Right cardiac atrium (tissue), 5 donors: ENCODE data around the gene LYVE1. TPM values are rescaled to one million over a fixed set of nuclear protein-coding genes. Genes with fewer than 3 reads are reported as not detected.

Experiments
- ATAC-seq, 2 donors: fragments of 200-7000 bp; cut with Tn5 transposase; one replicate each; pipeline versions ENCODE4 v1.8.0 to v1.9.1; 2020; ENCODE audit warnings: moderate library complexity in 2 of 2, mild to moderate bottlenecking in 1 of 2
- DNase-seq, 3 donors: peaks; one replicate each; pipeline ENCODE4 v3.0.0-alpha.2; 2020
- H3K27ac ChIP-seq: one replicate; pipeline ENCODE4 v1.5.1; 2013; ENCODE audit warnings: mild to moderate bottlenecking, low read length, control low read depth, moderate library complexity
- H3K27me3 ChIP-seq: one replicate; pipeline ENCODE4 v1.6.1; 2013; ENCODE audit not compliant: control insufficient read depth, insufficient read depth
- H3K4me1 ChIP-seq: one replicate; pipeline ENCODE4 v1.6.1; 2013; ENCODE audit warnings: low read length; ENCODE audit not compliant: control insufficient read depth, insufficient read depth
- H3K4me3 ChIP-seq: one replicate; pipeline ENCODE4 v1.5.1; 2013; ENCODE audit warnings: low read length, control low read depth
- H3K9me3 ChIP-seq: one replicate; pipeline ENCODE4 v1.6.1; 2013; ENCODE audit warnings: low read length; ENCODE audit not compliant: control insufficient read depth
- WGBS: extraction: QIAGEN DNeasy Blood & Tissue Kit; methylation state at CpG from one replicate; pipeline ENCODE4 v1.1.7; 2013; 5-methylcytosine and 5-hydroxymethylcytosine counted together
- intact Hi-C, 4 donors: fragments of 100-400 bp; cut with DNase I; formaldehyde crosslinking; loops; one replicate each; pipeline versions ENCODE4 v1.11.0 to v1.14.0; 2022 to 2023
- polyA plus RNA-seq: library from polyadenylated mRNA; stranded (reverse); fragments of 200-250 nt; gene quantifications from one replicate; pipeline ENCODE4 v1.2.3, GENCODE V29; 2013
- total RNA-seq, 4 donors: library from RNA; stranded (reverse); fragmentation: NEBNext Ultra II Directional; extraction: Animal tissue kit (Norgen Biotek cat#: 25700); gene quantifications; one replicate each; pipeline ENCODE4 v1.2.1, GENCODE V29; 2021
- donor health status: healthy with polysubstance abuse.
- donor health status: DM: no; HTN: yes; CAD: no.
- donor health status: DM: no; HTN: no; CAD: no.
- donor health status: DM: no; HTN: yes; CAD: no; lungs with severe emphysema.
- donor health status: DM: yes; HTN: yes; CAD: no.

Gene LYVE1
- total and polyA plus RNA-seq, 5 donors = 12.6 to 114 (median 87.9) TPM

- WGBS = 80% methylated on average over 2 of the region's 2 CpGs
- ATAC-seq = no peak
These were observed 45.5 kb downstream of the LYVE1 start for GRCh38 chr11:10522921-10523320.

DNA sequence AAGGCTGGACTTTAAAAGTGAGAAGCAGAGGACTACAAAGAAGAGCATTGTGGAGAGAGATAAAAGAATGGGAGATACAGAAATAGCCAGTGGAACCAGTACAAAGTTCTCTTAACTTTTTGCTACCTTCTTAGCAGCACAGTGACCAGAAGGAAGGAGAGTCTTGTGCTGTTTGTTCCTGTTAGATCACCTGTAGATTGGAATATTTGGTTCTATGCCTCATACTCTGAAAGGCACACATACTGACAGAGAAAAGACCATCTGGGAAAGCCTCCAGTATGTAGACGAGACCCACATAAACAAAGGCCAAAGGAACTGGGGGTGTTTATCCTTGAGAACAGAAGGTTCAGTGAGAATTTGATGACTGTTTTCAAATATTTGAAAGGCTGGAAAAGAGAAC lies 46.2 kb downstream of the LYVE1 start:
- H3K4me3 ChIP-seq = no peak overlapping the region
- 58% methylated on average over 1 of the region's 1 CpG for WGBS
- DNase-seq (no peak), ATAC-seq (no peak)
- intact Hi-C loops = no loop called here
- no peaks in the 10 kb centered on the region for H3K4me1 ChIP-seq
- no peak overlapping the region for H3K27ac ChIP-seq
- no peaks in the 10 kb centered on the region for H3K9me3 ChIP-seq
- H3K27me3 ChIP-seq = no peaks in the 10 kb centered on the region

More at GRCh38 chr11:10522921-10523320, 45.5 kb downstream of the LYVE1 start:
- Histone ChIP-seq H3K4me3 (no peak overlapping the region), H3K4me1 (no peaks in the 10 kb centered on the region), H3K27ac (no peak overlapping the region), H3K9me3 (no peaks in the 10 kb centered on the region), H3K27me3 (no peaks in the 10 kb centered on the region)
- intact Hi-C loops = no loop called here
- DNase-seq = no peak

DNA sequence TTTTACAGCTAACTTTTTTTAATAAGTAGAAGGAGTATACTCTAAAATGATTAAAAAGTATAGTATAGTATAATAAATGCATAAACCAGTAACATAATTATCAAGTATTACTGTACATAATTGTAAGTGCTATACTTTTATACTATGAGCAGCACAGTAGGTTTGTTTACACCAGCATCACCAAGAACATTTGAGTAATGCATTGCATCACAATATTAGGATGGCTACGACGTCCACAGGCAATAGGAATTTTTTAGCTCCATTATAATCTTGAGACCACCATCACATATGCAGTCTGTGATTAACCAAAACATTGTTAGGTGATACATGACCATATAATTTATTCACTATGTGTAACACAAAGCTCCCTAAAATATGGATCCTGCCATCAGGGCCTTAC lies 47.9 kb downstream of the LYVE1 start:
- intact Hi-C loops = no loop called here
- no peak overlapping the region for H3K4me3 ChIP-seq
- WGBS = 88% methylated on average over 2 of the region's 2 CpGs
- no peaks in the 10 kb centered on the region for H3K4me1 ChIP-seq
- ATAC-seq = no peak
- no peaks in the 10 kb centered on the region for H3K27me3 ChIP-seq
- no peaks in the 10 kb centered on the region for H3K9me3 ChIP-seq
- no peak for DNase-seq
- no peak overlapping the region for H3K27ac ChIP-seq

DNA sequence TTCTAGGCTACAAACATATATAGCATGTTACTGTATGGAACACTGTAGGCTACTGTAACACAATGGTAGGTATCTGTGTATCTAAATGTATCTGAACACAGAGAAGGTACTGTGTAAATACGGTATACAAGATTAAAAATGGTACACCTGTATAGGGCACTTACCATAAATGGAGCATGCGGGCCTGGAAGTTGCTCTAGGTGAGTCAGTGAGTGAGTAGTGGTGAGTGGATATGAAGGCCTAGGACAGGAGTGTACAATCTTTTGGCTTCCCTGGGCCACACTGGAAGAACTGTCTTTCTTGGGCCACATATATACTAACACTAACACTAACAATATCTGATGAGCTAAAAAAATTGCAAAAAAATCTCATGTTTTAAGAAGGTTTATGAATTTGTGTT lies 48.8 kb downstream of the LYVE1 start:
- Histone ChIP-seq H3K27ac (no peak overlapping the region), H3K27me3 (no peaks in the 10 kb centered on the region), H3K9me3 (no peaks in the 10 kb centered on the region), H3K4me3 (no peak overlapping the region), H3K4me1 (no peaks in the 10 kb centered on the region)
- intact Hi-C loops = loop anchor here in 2 of 4 donors (10.0 kb wide), 1 partner anchor 215 kb away; no protein-coding TSS in a partner anchor
- no peak for ATAC-seq
- 96% methylated on average over 2 of the region's 2 CpGs for WGBS
- DNase-seq = no peak

DNA sequence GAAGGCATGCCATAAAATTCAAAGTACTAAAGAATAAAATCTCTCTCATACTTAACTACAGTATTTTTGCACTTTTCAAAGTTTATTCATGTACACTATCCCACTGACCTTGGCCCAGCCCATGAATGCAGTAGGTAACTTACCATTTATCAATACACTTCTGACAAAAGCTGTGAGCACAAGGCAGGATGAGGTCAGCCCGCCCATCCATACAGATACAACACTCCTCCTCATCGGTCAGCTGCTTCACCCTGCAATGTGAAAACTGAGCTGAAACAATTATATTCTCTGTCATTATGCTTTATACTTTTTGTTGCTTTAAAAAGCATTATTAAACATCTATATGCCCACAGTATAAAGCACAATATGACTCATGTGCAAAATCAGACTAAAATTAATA lies 49.6 kb downstream of the LYVE1 start:
- WGBS = 88% methylated on average over 2 of the region's 2 CpGs
- ATAC-seq = no peak
- intact Hi-C loops = loop anchor here in 2 of 4 donors (10.0 kb wide), 1 partner anchor 216 kb away; no protein-coding TSS in a partner anchor

GRCh38 chr11:10518123-10518522 lies 50.3 kb downstream of the LYVE1 start:
- H3K27me3 ChIP-seq = no peaks in the 10 kb centered on the region
- DNase-seq (no peak), ATAC-seq (no peak)
- H3K9me3 ChIP-seq = no peaks in the 10 kb centered on the region
- no peaks in the 10 kb centered on the region for H3K4me1 ChIP-seq
- H3K4me3 ChIP-seq = no peak overlapping the region
- no peak overlapping the region for H3K27ac ChIP-seq
- intact Hi-C loops = loop anchor here in 2 of 4 donors (10.0 kb wide), 1 partner anchor 217 kb away; no protein-coding TSS in a partner anchor

More for the DNA sequence above, 49.6 kb downstream of the LYVE1 start:
- no peak overlapping the region for H3K4me3 ChIP-seq
- no peak overlapping the region for H3K27ac ChIP-seq
- no peaks in the 10 kb centered on the region for H3K4me1 ChIP-seq
- no peaks in the 10 kb centered on the region for H3K27me3 ChIP-seq
- H3K9me3 ChIP-seq = no peaks in the 10 kb centered on the region
- DNase-seq = no peak

- intact Hi-C loops = loop anchor here in 2 of 4 donors (10.0 kb wide), 1 partner anchor 219 kb away; no protein-coding TSS in a partner anchor
- H3K27ac ChIP-seq = no peak overlapping the region
- ATAC-seq (no peak), DNase-seq (no peak)
- no peaks in the 10 kb centered on the region for H3K9me3 ChIP-seq
- no peaks in the 10 kb centered on the region for H3K27me3 ChIP-seq
- H3K4me3 ChIP-seq = no peak overlapping the region
- 93% methylated on average over 3 of the region's 3 CpGs for WGBS
- no peaks in the 10 kb centered on the region for H3K4me1 ChIP-seq
These were observed 53.0 kb downstream of the LYVE1 start for GRCh38 chr11:10515418-10515817.

GRCh38 chr11:10514709-10515108 lies 53.8 kb downstream of the LYVE1 start:
- Histone ChIP-seq H3K27ac (no peak overlapping the region), H3K4me3 (no peak overlapping the region), H3K4me1 (no peaks in the 10 kb centered on the region), H3K9me3 (no peaks in the 10 kb centered on the region), H3K27me3 (no peaks in the 10 kb centered on the region)
- 96% methylated on average over 2 of the region's 2 CpGs for WGBS
- DNase-seq = no peak
- no peak for ATAC-seq
- intact Hi-C loops = loop anchor here in 2 of 4 donors (10.0 kb wide), 1 partner anchor 220 kb away; no protein-coding TSS in a partner anchor

- no peak for DNase-seq
- no peak for ATAC-seq
- intact Hi-C loops = loop anchor here in 2 of 4 donors (10.0 kb wide), 1 partner anchor 221 kb away; no protein-coding TSS in a partner anchor
- Histone ChIP-seq H3K27ac (no peak overlapping the region), H3K9me3 (no peaks in the 10 kb centered on the region), H3K4me3 (no peak overlapping the region), H3K27me3 (no peaks in the 10 kb centered on the region), H3K4me1 (no peaks in the 10 kb centered on the region)
- 39% methylated on average over 2 of the region's 2 CpGs for whole genome bisulfite sequencing
These were observed 54.3 kb downstream of the LYVE1 start for GRCh38 chr11:10514202-10514601.

DNA sequence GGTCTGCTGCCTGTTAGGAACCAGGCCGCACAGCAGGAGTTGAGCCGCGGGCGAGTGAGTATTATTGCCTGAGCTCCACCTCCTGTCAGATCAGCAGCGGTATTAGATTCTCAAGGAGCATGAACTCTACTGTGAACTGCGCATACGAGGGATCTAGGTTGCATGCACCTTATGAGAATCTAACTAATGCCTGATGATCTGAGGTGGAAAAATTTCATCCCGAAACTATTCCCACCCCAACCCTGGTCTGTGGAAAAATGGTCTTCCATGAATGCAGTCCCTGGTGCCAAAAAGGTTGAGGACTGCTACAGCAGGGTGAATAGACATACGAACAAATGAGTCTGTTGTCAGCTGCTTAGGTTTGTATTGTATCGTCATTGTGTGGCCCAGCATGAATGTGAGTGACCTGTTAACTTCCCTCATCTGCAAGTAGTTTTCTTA lies 57.3 kb downstream of the LYVE1 start:
- intact Hi-C loops = loop anchor here in 2 of 4 donors (10.0 kb wide), 1 partner anchor 224 kb away; no protein-coding TSS in a partner anchor
- no peak overlapping the region for H3K27ac ChIP-seq
- DNase-seq = no peak
- WGBS = 89% methylated on average over 10 of the region's 10 CpGs
- no peak for ATAC-seq
- H3K27me3 ChIP-seq = no peaks in the 10 kb centered on the region
- no peaks in the 10 kb centered on the region for H3K9me3 ChIP-seq
- H3K4me3 ChIP-seq = no peak overlapping the region
- no peaks in the 10 kb centered on the region for H3K4me1 ChIP-seq
